Stimulated activated CD4-positive, alpha-beta T cell treated with anti-CD3 and anti-CD28 coated beads, TNF-alpha, amount 100 ng/mL, for 24 hours (primary cell): ENCODE results near the gene PDE4B.
A peak's percentile ranks its signal among the peaks of the same experiment; 100 is the strongest.

ENCODE experiments used
- DNase-seq, 3 experiments: peaks; one replicate each; pipeline ENCODE4 v3.0.0-alpha.2; 2020; ENCODE audit warnings: low read depth in 3 of 3

Gene PDE4B

DNA sequence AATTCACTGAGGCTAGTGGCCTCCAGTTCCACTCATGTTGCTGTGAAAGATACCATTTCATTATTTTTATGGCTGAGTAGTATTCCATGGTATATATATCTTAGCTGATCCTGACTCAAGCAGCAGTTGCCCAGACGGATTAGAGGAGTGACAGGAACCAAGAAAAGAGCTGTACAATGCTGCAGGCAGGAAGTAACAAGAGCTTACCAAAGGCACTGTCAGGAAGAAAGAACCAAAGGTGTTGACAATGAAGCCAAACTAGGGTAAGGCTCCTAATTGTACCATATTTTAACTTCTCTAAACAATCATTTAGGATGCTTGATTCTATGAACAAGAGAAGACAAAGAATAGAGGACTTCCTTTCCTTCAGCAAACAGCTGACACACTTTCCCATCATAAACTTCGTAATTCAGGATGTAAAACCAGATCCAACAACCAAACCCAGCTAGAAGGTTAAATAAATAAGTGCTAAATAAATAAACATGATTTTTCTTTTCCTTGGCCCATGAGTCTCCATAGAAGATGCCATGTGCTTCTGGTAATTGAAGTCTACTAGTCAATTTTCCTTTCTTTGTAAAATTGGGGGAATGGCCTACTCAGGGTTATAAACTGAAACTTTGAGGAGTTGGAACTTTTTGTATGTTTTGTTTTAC is 493.0 kb downstream of the PDE4B start:
- DNase-seq: no peak

- DNase-seq: no peak
Measured at GRCh38 chr1:66286307-66286706, 493.6 kb downstream of the PDE4B start.

- DNase-seq: no peak
Measured at GRCh38 chr1:66288048-66288447, 495.4 kb downstream of the PDE4B start.

- DNase-seq: no peak
Measured at GRCh38 chr1:66290761-66291530, 498.3 kb downstream of the PDE4B start.

- DNase-seq: no peak
Measured at GRCh38 chr1:66291531-66291864, 498.8 kb downstream of the PDE4B start.

DNA sequence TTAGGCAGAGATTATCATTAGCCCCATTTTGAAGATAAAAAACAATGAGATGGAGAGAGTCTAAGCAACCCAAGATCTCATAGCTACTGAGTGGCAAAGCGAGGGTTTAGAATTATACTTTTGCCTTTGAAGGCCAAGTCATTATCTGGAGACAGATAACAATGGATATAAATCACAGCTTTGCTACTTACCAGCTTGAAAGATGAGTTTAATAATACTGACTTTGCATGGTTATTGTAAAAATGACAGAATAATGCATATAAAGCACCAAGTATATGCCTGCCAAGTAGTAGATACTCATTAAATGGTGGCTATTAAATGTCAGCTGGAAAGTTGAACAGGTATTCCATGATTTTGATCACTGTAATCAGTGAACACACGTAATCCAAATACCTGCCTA is 499.6 kb downstream of the PDE4B start:
- no peak for DNase-seq

DNA sequence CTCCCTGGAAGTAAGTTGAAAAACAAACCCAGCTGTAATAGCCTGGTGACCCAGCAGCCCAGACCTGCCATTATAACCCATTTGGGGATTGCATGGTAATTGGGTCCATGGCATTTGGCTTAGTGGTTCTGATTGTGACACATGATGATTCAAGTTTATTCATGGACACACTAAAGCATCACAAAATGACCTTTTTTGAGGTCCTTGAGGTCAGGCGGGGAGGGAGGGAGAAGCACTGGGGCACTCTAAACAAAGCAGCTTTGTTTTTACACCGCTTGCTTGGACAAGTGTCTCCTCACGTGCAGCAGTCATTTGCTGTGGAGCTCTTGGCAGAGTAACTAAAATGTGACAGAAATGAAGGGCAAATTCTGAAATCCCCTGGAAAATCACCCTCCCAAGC is 500.2 kb downstream of the PDE4B start:
- DNase-seq: no peak

DNA sequence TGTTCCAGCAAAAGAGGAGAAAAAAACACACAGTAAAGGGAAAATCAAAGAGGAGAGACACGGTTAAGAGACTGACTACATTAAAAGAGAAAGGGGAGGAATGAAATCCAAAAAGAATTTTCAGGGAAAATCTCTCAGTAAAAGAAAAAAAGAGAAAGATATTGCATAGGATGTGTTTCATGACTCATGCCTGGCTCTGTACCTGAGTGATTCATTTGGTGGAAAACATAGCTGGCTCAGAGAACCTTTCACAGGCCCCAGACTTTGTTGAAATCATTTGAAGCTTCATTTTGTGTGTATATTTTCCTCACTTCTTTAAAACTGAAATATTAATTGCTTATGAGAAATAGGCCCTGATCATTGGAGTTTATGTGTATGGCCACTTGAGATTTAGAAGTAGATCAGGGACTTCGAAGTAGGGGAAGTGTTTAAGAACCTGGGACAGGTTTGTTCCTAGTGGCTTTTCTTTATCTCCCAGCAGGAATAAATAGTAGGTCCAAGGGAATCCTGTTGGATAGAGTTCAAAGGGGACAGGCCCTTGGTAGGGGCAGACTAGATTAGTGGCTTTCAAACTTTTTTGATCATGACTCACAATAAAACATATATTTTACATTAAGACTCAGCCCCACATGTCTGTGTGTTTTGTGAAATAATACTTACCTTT is 502.1 kb downstream of the PDE4B start:
- no peak for DNase-seq

DNA sequence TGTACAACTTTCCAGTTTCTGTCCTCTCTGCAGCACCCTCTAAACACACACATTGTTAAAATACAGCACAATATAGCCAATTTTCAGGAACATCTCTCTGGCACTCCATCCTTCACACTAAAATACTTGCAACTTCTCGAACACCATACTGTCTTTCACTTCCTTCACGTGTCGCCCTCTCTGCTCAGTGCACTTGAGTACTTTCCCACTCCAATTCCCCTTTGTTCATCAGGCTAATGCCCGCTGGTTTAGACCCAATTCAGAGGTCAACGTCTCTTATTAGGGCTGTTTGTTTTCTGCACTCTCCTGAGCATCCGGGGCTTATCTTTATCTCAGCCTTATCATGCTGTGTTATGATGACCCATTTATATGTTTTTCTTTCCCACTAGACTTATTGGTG is 503.1 kb downstream of the PDE4B start:
- DNase-seq: no peak

DNA sequence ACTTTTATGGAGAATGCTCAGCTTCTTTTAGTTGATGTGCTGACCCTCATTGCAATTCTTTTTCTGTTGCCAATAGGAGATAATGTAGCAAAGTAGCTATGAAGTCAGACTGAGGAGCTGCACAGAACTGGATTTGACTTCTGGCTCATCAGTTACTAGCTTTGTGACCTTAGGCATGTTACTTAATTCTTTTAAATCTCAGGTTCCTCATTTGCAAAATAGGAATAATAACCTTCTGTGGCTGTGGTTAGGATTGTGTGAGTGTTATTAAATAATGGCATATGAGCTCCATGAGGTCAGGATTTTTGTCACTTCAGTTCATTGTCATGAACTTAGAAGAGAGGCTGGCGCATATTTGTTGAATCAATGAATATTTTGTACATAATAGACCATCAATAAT is 503.7 kb downstream of the PDE4B start:
- no peak for DNase-seq

DNA sequence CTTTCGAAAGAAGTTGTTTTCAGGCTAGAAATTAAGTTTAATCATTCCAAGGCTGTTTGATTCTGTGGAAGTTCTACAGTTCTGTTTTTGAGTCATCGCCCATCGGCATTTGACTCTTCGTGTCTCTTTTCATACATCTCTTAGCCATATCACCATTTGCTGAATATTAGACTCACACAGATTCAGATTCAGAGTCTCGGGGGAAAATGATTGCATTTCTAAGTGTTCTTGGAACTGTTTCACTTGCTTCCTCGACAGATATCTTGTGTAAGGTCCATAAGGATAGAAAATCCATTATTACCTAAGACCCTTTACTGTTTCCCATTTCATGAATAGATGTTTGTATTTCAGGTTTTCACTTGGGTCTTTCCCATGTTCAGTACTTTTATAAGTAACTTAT is 504.3 kb downstream of the PDE4B start:
- no peak for DNase-seq

DNA sequence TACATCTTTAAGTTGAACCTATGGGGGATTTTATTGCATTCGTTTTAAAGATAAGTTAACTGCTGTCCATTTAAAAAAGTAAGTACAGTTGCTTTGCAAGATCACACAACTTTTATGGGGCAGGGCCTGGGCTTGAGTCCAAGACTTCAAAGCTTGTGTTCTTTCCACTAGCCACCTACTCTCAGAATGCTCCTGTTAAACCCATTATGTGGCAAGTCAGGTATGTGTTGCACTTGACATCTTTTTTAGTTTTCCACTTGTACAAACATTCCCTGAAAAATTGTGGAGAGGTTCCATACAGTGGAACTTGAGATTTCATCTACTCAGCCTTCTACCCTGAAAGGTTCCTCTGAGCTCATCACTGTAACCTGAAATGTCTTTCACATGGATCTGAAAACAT is 505.8 kb downstream of the PDE4B start:
- no peak for DNase-seq

GRCh38 chr1:66300280-66300971 is 507.7 kb downstream of the PDE4B start:
- DNase-seq: no peak

GRCh38 chr1:66300972-66301451 is 508.3 kb downstream of the PDE4B start:
- DNase-seq: peak in 1 of 3 experiments; percentile 19

GRCh38 chr1:66302184-66302742 is 509.6 kb downstream of the PDE4B start:
- no peak for DNase-seq

DNA sequence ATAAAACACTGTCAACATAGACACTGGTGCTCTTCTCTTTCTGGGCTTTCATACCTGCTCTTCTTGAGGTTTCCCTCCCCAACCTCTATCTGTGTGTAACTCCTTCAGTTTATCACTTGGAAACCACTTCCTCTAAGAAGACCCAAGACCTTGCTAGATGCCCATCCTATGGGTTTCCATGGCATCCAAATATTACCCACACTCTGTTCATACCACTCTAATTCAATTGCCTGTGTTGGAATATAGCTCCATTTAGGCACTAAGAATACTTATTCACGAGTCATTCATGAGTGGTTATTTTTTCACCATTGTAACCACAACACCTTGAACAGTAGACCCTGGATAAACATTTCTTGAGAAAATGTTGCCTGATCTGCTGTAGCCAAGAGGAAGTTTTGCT is 510.1 kb downstream of the PDE4B start:
- no peak for DNase-seq

DNA sequence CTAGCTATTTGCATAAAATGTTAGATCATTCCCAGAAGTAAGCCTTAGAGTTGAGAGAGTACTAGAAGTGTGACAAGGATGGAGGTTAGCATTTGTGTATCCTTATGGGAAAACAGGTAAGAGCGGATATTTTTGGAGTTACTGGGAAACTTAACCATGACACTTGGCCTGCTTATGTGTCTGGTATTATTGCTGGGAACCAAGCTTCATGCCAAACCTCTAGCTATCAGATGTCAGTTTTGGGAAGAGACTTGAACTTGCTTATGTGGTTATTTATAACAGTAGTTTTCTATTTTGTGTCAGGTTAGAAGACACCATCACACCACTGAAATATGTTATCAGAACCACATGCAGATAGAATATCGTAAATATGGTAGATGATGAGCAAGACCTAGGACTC is 511.0 kb downstream of the PDE4B start:
- no peak for DNase-seq

GRCh38 chr1:66304128-66304527 is 511.4 kb downstream of the PDE4B start:
- DNase-seq: no peak

GRCh38 chr1:66305927-66306326 is 513.2 kb downstream of the PDE4B start:
- DNase-seq: no peak

- DNase-seq: no peak
Measured at GRCh38 chr1:66309006-66309741, 516.5 kb downstream of the PDE4B start.

DNA sequence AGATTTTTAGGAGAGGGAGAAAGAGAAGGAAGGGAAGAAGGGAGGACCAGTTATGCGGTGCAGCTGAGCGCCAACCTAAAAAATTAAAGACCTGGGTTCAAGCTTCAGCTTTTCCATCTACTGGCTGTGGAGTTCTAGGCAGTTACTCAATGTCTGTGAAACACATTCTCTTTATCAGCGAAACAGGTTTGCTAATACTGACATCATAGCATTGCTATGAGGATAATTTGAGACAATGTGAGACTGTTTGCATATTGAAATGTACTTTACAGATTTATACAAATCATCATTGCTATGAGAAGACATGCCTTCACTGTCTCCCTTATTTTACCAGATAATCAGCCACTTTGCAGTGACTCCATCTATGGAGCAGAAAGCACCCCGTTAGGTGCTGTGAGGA is 518.4 kb downstream of the PDE4B start:
- DNase-seq: no peak
